NCI-H2171 (cell line): ENCODE measurements around the gene ZBTB17.
"Not testable (repeated sequence)": the region's sequence is repeated elsewhere in the genome, so short reads cannot be mapped to it uniquely, and the experiment has no call there.

Experiments
- DNase-seq: peaks from one replicate; lab custom pipeline; 2025; lab: John Stamatoyannopoulos, UW

ZBTB17 gene

GRCh38 chr1:15934211-15935055 lies 41.5 kb downstream of the ZBTB17 start:
- DNase-seq: no peak

GRCh38 chr1:15933684-15934083 lies 42.2 kb downstream of the ZBTB17 start:
- DNase-seq: no peak

- DNase-seq: no peak
These were observed 43.3 kb downstream of the ZBTB17 start for GRCh38 chr1:15932612-15933011.

GRCh38 chr1:15931884-15932283 lies 44.0 kb downstream of the ZBTB17 start:
- DNase-seq: no peak

- DNase-seq: no peak
These were observed 44.5 kb downstream of the ZBTB17 start for GRCh38 chr1:15931401-15931800.

GRCh38 chr1:15928971-15929965 lies 46.6 kb downstream of the ZBTB17 start:
- DNase-seq: no peak

GRCh38 chr1:15926448-15926847 lies 49.5 kb downstream of the ZBTB17 start:
- DNase-seq: not testable (repeated sequence)

GRCh38 chr1:15923241-15923640 lies 52.7 kb downstream of the ZBTB17 start:
- DNase-seq: no peak

- DNase-seq: no peak
These were observed 56.8 kb downstream of the ZBTB17 start for GRCh38 chr1:15918962-15919715.

- no peak for DNase-seq
These were observed 59.0 kb downstream of the ZBTB17 start for GRCh38 chr1:15916916-15917315.

GRCh38 chr1:15916417-15916816 lies 59.5 kb downstream of the ZBTB17 start:
- no peak for DNase-seq

GRCh38 chr1:15915991-15916390 lies 59.9 kb downstream of the ZBTB17 start:
- no peak for DNase-seq

GRCh38 chr1:15913607-15914006 lies 62.3 kb downstream of the ZBTB17 start:
- not testable (repeated sequence) for DNase-seq

GRCh38 chr1:15911927-15912326 lies 64.0 kb downstream of the ZBTB17 start:
- DNase-seq: no peak

GRCh38 chr1:15911141-15911540 lies 64.8 kb downstream of the ZBTB17 start:
- no peak for DNase-seq

GRCh38 chr1:15908597-15908996 lies 67.3 kb downstream of the ZBTB17 start:
- no peak for DNase-seq

GRCh38 chr1:15902882-15903281 lies 73.0 kb downstream of the ZBTB17 start:
- DNase-seq: no peak

- DNase-seq: no peak
These were observed 75.1 kb downstream of the ZBTB17 start for GRCh38 chr1:15900662-15901279.

- DNase-seq: no peak
These were observed 76.6 kb downstream of the ZBTB17 start for GRCh38 chr1:15899266-15899665.

- not testable (repeated sequence) for DNase-seq
These were observed 78.9 kb downstream of the ZBTB17 start for GRCh38 chr1:15896841-15897610.

GRCh38 chr1:15895233-15895632 lies 80.7 kb downstream of the ZBTB17 start:
- no peak for DNase-seq
